ENCODE measurements around the gene GPHN. TPM values are rescaled to one million over a fixed set of nuclear protein-coding genes. Genes with fewer than 3 reads are reported as not detected.

GPHN gene
- total RNA-seq, 1 experiment from 2014 or later = 23.4 TPM

- H3K79me2 ChIP-seq (ENCODE audit: low read length) = peaks cover 31% of the 10 kb centered on the region
- POLR2A ChIA-PET (ENCODE audit: unreplicated experiment) = no interaction called here
- DNase-seq = peak; percentile 77
Measured at GRCh38 chr14:66624336-66624937, 116.5 kb downstream of the GPHN start.

GRCh38 chr14:66628636-66629035, 120.7 kb downstream of the GPHN start:
- Histone ChIP-seq H3K27ac (ENCODE audit: low read length) (no peak overlapping the region), H3K27me3 (ENCODE audit: low read length) (no peaks in the 10 kb centered on the region), H3K4me3 (ENCODE audit: low read length) (no peak overlapping the region), H3K4me2 (ENCODE audit: low read length) (no peak overlapping the region), H4K20me1 (ENCODE audit: low read length) (peaks cover 8% of the 10 kb centered on the region; the same call in 1 of the 2 replicates), H3K4me1 (ENCODE audit: insufficient read depth, low read length) (no peaks in the 10 kb centered on the region), H3K9me3 (ENCODE audit: low read length) (no peaks in the 10 kb centered on the region), H3F3A (ENCODE audit: low read length, unreplicated experiment) (no peaks in the 10 kb centered on the region), H3K79me2 (ENCODE audit: low read length) (peaks cover 38% of the 10 kb centered on the region), H3K36me3 (ENCODE audit: low read depth, low read length) (no peaks in the 10 kb centered on the region), H2AFZ (ENCODE audit: low read length) (no peak overlapping the region), H3K9me2 (replicated peaks; ENCODE audit: low read length) (no peaks in the 10 kb centered on the region), H3K9ac (ENCODE audit: low read length) (no peak overlapping the region)
- TF ChIP-seq CTCF (conservative IDR thresholded peaks at IDR 0.05; ENCODE audit: low read depth, low read length) (no peak), EZH2 (IDR thresholded peaks at IDR 0.05; ENCODE audit: low read length, unreplicated experiment) (no peak), EZH2phosphoT487 (IDR thresholded peaks at IDR 0.05; ENCODE audit: borderline replicate concordance, low read length) (no peak)
- ChIA-PET CTCF (no interaction called here), POLR2A (ENCODE audit: unreplicated experiment) (no interaction called here)
- no peak for ATAC-seq
- no peak for DNase-seq
- BruUV-seq (replicated peaks) = no TSS peak
- intact Hi-C loops (cut with micrococcal nuclease) = no loop called here

More at GRCh38 chr14:66624336-66624937, 116.5 kb downstream of the GPHN start:
- no TSS peak for BruUV-seq (replicated peaks)
- H3K27me3 ChIP-seq (ENCODE audit: low read length) = no peaks in the 10 kb centered on the region
- no peak for TF ChIP-seq EZH2 (IDR thresholded peaks at IDR 0.05; ENCODE audit: low read length, unreplicated experiment)
- peak; percentile 92 for TF ChIP-seq CTCF (conservative IDR thresholded peaks at IDR 0.05; ENCODE audit: low read depth, low read length)
- no peak for TF ChIP-seq EZH2phosphoT487 (IDR thresholded peaks at IDR 0.05; ENCODE audit: borderline replicate concordance, low read length)
- no peaks in the 10 kb centered on the region for H3K9me2 ChIP-seq (replicated peaks; ENCODE audit: low read length)
- H3K4me3 ChIP-seq (ENCODE audit: low read length) = no peak overlapping the region
- H3K27ac ChIP-seq (ENCODE audit: low read length) = no peak overlapping the region
- H4K20me1 ChIP-seq (ENCODE audit: low read length) = peaks cover 4% of the 10 kb centered on the region; the same call in 1 of the 2 replicates
- no peak overlapping the region for H3K4me2 ChIP-seq (ENCODE audit: low read length)
- no peak overlapping the region for H2AFZ ChIP-seq (ENCODE audit: low read length)
- no peaks in the 10 kb centered on the region for H3K9me3 ChIP-seq (ENCODE audit: low read length)
- no peak overlapping the region for H3K9ac ChIP-seq (ENCODE audit: low read length)
- no peaks in the 10 kb centered on the region for H3F3A ChIP-seq (ENCODE audit: low read length, unreplicated experiment)
- CTCF ChIA-PET = interaction anchor here (0.5 to 1.4 kb wide), 9 partner anchors 24 to 661 kb away, joined by 3 to 14 read pairs (median 4); no protein-coding TSS in a partner anchor
- H3K36me3 ChIP-seq (ENCODE audit: low read depth, low read length) = no peaks in the 10 kb centered on the region
- H3K4me1 ChIP-seq (ENCODE audit: insufficient read depth, low read length) = no peaks in the 10 kb centered on the region
- peak; percentile 100 for ATAC-seq
- intact Hi-C loops (cut with micrococcal nuclease) = loop anchor here (1.0 to 5.0 kb wide), 4 partner anchors 38 to 494 kb away; no protein-coding TSS in a partner anchor

- H3K9me3 ChIP-seq (ENCODE audit: low read length) = no peaks in the 10 kb centered on the region
- no peak overlapping the region for H3K9ac ChIP-seq (ENCODE audit: low read length)
- POLR2A ChIA-PET (ENCODE audit: unreplicated experiment) = no interaction called here
- peaks cover 46% of the 10 kb centered on the region for H3K79me2 ChIP-seq (ENCODE audit: low read length)
- no peaks in the 10 kb centered on the region for H3K36me3 ChIP-seq (ENCODE audit: low read depth, low read length)
- no peak overlapping the region for H3K4me2 ChIP-seq (ENCODE audit: low read length)
- CTCF ChIA-PET = no interaction called here
- H2AFZ ChIP-seq (ENCODE audit: low read length) = no peak overlapping the region
- H3K27me3 ChIP-seq (ENCODE audit: low read length) = no peaks in the 10 kb centered on the region
- DNase-seq = no peak
- BruUV-seq (replicated peaks) = no TSS peak
- H3K27ac ChIP-seq (ENCODE audit: low read length) = no peak overlapping the region
- no peaks in the 10 kb centered on the region for H3K9me2 ChIP-seq (replicated peaks; ENCODE audit: low read length)
- no peaks in the 10 kb centered on the region for H3F3A ChIP-seq (ENCODE audit: low read length, unreplicated experiment)
- no peak for TF ChIP-seq EZH2phosphoT487 (IDR thresholded peaks at IDR 0.05; ENCODE audit: borderline replicate concordance, low read length)
- H3K4me3 ChIP-seq (ENCODE audit: low read length) = no peak overlapping the region
- ATAC-seq = no peak
- peaks cover 4% of the 10 kb centered on the region; the same call in 1 of the 2 replicates for H4K20me1 ChIP-seq (ENCODE audit: low read length)
- no peaks in the 10 kb centered on the region for H3K4me1 ChIP-seq (ENCODE audit: insufficient read depth, low read length)
- intact Hi-C loops (cut with micrococcal nuclease) = no loop called here
Measured at GRCh38 chr14:66629499-66629898, 121.6 kb downstream of the GPHN start.

Measured in PC-3 (cell line).